GM12878 (cell line): ENCODE data around the gene TUBB4B.

ENCODE experiments used
- CBX3 ChIP-seq: fragments of 200-600 bp; sonication (generic); IDR thresholded peaks from 2 replicates; pipeline ENCODE4 v1.6.1; 2016; ENCODE audit warnings: low read depth, borderline replicate concordance
- CEBPB ChIP-seq, 2 experiments: fragments of 150-350 bp in 1 of 2; IDR thresholded peaks; 2 replicates each; pipeline ENCODE4 v1.6.1; 2012 to 2014; ENCODE audit warnings: low read depth in 2 of 2, low read length in 2 of 2, borderline replicate concordance in 1 of 2, inconsistent platforms in 1 of 2
- EP300 ChIP-seq, 2 experiments: fragments of 150-350 bp in 1 of 2; IDR thresholded peaks; 2 replicates each; pipeline ENCODE4 v1.6.1; 2011 to 2012; ENCODE audit warnings: low read depth in 2 of 2, low read length in 2 of 2, borderline replicate concordance in 1 of 2, improper control_type of control experiment in 1 of 2, inconsistent platforms in 1 of 2; ENCODE audit not compliant: control insufficient read depth in 1 of 2
- FOS ChIP-seq: IDR thresholded peaks from 3 replicates; pipeline ENCODE4 v1.6.1; 2011; ENCODE audit warnings: borderline replicate concordance; ENCODE audit not compliant: insufficient read length; ENCODE audit errors: extremely low read depth
- FOXM1 ChIP-seq: IDR thresholded peaks from 2 replicates; pipeline ENCODE4 v1.6.1; 2012; ENCODE audit warnings: low read depth, mild to moderate bottlenecking, inconsistent platforms, low read length, moderate library complexity
- POLR2A ChIP-seq: IDR thresholded peaks from 2 replicates; pipeline ENCODE4 v1.6.1; 2011; ENCODE audit warnings: low read depth, mild to moderate bottlenecking, low read length
- POLR2AphosphoS2 ChIP-seq: IDR thresholded peaks from 2 replicates; pipeline ENCODE4 v1.6.1; 2011; ENCODE audit warnings: low read depth, mild to moderate bottlenecking, low read length, improper control_type of control experiment, moderate library complexity
- POLR2AphosphoS5 ChIP-seq: IDR thresholded peaks from 2 replicates; pipeline ENCODE4 v1.6.1; 2011; ENCODE audit warnings: mild to moderate bottlenecking, low read length, inconsistent platforms
- RAD21 ChIP-seq: IDR thresholded peaks from 2 replicates; pipeline ENCODE4 v1.6.1; 2011; ENCODE audit warnings: mild to moderate bottlenecking, low read depth, low read length, moderate library complexity; ENCODE audit not compliant: insufficient read depth
- SIN3A ChIP-seq: IDR thresholded peaks from 2 replicates; pipeline ENCODE4 v1.6.1; 2012; ENCODE audit warnings: low read depth, low read length, improper control_type of control experiment
- TF ChIP-seq, protein P1 (sequence below): IDR thresholded peaks from 2 replicates; pipeline ENCODE4 v1.6.1; 2012; ENCODE audit warnings: low read depth, low read length, improper control_type of control experiment
- TF ChIP-seq, protein P2 (sequence below), 3 experiments: IDR thresholded peaks in 2 of 3; conservative IDR thresholded peaks in 1 of 3; 2 replicates each; pipeline ENCODE4 v1.5.1; 2011; ENCODE audit warnings: low read depth in 3 of 3, low read length in 3 of 3, mild to moderate bottlenecking in 3 of 3, control low read depth in 2 of 3, moderate library complexity in 2 of 3, inconsistent platforms in 1 of 3, mixed read lengths in 1 of 3; ENCODE audit not compliant: control insufficient read depth in 2 of 3, insufficient read depth in 1 of 3; ENCODE audit errors: extremely low read depth in 1 of 3

DNA sequence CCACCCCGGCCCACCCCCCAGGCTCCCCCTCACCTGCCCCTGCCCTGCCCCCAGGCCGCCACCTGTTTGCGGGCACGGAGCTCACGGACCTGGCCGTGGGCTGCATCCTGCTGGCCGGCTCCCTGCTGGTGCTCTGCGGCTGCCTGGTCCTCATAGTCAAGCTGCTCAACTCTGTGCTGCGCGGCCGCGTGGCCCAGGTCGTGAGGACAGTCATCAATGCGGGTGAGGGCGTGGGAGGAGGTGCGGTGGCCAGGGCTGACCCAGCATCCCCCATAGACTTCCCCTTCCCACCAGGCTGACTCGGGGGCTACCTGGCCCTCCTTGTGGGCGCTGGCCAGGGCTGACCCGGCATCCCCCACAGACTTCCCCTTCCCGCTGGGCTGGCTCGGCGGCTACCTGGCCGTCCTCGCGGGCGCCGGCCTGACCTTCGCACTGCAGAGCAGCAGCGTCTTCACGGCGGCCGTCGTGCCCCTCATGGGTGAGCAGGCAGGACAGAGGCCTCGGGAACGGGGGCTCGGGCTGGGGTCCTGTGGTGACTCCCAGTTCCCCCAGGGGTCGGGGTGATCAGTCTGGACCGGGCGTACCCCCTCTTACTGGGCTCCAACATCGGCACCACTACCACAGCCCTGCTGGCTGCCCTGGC lies 6.9 kb upstream of the TUBB4B start:
- TF ChIP-seq, protein P1, sequence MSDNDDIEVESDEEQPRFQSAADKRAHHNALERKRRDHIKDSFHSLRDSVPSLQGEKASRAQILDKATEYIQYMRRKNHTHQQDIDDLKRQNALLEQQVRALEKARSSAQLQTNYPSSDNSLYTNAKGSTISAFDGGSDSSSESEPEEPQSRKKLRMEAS: no peak
- no peak for TF ChIP-seq FOS
- no peak for TF ChIP-seq POLR2A
- no peak for TF ChIP-seq POLR2AphosphoS5
- TF ChIP-seq, protein P2, sequence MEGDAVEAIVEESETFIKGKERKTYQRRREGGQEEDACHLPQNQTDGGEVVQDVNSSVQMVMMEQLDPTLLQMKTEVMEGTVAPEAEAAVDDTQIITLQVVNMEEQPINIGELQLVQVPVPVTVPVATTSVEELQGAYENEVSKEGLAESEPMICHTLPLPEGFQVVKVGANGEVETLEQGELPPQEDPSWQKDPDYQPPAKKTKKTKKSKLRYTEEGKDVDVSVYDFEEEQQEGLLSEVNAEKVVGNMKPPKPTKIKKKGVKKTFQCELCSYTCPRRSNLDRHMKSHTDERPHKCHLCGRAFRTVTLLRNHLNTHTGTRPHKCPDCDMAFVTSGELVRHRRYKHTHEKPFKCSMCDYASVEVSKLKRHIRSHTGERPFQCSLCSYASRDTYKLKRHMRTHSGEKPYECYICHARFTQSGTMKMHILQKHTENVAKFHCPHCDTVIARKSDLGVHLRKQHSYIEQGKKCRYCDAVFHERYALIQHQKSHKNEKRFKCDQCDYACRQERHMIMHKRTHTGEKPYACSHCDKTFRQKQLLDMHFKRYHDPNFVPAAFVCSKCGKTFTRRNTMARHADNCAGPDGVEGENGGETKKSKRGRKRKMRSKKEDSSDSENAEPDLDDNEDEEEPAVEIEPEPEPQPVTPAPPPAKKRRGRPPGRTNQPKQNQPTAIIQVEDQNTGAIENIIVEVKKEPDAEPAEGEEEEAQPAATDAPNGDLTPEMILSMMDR (IDR thresholded peaks at IDR 0.05 in 2 of 3, conservative IDR thresholded peaks at IDR 0.05 in 1 of 3; ENCODE audit: control insufficient read depth in 2 of 3, extremely low read depth in 1 of 3, insufficient read depth in 1 of 3, low read depth in 3 of 3, low read length in 3 of 3): no peak
- no peak for TF ChIP-seq CBX3
- no peak for TF ChIP-seq EP300 (IDR thresholded peaks at IDR 0.05; ENCODE audit: borderline replicate concordance in 1 of 2, control insufficient read depth in 1 of 2, low read depth in 2 of 2, low read length in 2 of 2)
- no peak for TF ChIP-seq FOXM1
- TF ChIP-seq SIN3A: no peak
- TF ChIP-seq POLR2AphosphoS2: no peak
- TF ChIP-seq CEBPB (IDR thresholded peaks at IDR 0.05; ENCODE audit: borderline replicate concordance in 1 of 2, low read depth in 2 of 2, low read length in 2 of 2): no peak
- TF ChIP-seq RAD21: no peak
